ENCODE measurements around the gene EPHA5.

EPHA5 gene

DNA sequence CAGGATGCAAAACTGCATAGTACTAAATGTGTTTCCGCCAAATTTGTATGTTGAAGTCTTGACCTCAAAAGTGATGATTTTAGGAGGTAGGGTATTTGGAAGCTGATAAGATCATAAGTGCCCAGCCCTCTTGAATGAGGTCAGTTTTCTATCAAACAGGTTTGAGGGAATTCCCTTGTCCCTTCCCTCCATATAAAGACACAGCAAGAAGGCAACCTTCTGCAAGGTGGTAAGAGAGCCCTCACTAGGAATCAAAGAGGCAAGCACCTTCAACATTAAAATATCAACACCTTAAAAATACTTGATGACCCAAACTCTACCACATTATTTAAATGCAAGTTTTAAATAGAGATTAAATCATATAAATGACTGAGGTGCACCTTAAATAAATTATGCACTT, 288.6 kb downstream of the EPHA5 start:
- Histone ChIP-seq H3K36me3 (ENCODE audit: control insufficient read depth, insufficient read depth, low read length) (no peaks in the 10 kb centered on the region), H3K9ac (ENCODE audit: low read length) (no peak overlapping the region), H3K4me3 (ENCODE audit: low read depth, low read length) (no peak overlapping the region), H3K4me1 (ENCODE audit: control insufficient read depth, insufficient read depth, low read length) (no peaks in the 10 kb centered on the region), H3K27me3 (ENCODE audit: control insufficient read depth, insufficient read depth, low read length) (no peaks in the 10 kb centered on the region), H3K9me3 (ENCODE audit: control insufficient read depth, insufficient read depth, low read depth, low read length) (no peaks in the 10 kb centered on the region), H3K27ac (ENCODE audit: low read depth, low read length) (no peak overlapping the region)

DNA sequence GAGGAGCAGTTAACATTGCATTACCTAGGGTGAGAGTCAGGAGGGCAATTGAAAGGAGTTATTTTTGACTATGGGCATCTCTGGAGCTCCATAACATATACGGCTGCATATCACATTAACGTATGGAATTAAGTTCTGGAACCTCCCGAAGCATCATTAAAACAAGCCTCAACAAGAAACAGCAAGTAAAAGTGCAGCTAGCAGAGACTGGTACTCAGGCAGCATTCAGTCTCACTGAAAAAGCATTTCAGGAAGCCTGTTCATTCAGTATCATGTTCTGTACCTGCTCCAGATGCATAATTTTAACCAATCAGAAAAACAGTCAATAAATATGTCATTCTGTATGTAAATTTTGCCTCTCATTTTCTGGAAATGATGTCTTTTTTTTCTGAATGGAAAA, 299.6 kb downstream of the EPHA5 start:
- Histone ChIP-seq H3K27me3 (ENCODE audit: control insufficient read depth, insufficient read depth, low read length) (no peaks in the 10 kb centered on the region), H3K4me1 (ENCODE audit: control insufficient read depth, insufficient read depth, low read length) (no peaks in the 10 kb centered on the region), H3K36me3 (ENCODE audit: control insufficient read depth, insufficient read depth, low read length) (no peaks in the 10 kb centered on the region), H3K9ac (ENCODE audit: low read length) (no peak overlapping the region), H3K27ac (ENCODE audit: low read depth, low read length) (no peak overlapping the region), H3K9me3 (ENCODE audit: control insufficient read depth, insufficient read depth, low read depth, low read length) (no peaks in the 10 kb centered on the region), H3K4me3 (ENCODE audit: low read depth, low read length) (no peak overlapping the region)

DNA sequence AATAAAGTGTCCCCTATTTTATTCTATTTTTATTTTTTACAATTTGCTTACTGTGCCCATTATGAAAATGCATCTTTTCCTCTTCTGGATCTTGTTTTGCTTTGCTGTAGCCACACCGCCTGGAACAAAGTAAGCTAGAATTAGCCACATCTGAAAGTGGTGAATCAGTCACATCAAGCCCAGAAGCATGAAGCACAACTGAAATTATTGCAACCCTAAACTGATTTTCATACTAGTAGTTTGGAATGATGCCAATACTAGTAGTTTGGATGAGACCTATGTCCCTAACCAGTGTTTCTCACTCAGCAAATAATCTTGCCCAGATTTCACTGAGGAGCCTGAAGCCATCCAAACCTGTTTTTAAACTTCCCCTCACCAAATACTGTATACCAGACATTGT, 303.0 kb downstream of the EPHA5 start:
- Histone ChIP-seq H3K9me3 (ENCODE audit: control insufficient read depth, insufficient read depth, low read depth, low read length) (no peaks in the 10 kb centered on the region), H3K27ac (ENCODE audit: low read depth, low read length) (no peak overlapping the region), H3K4me1 (ENCODE audit: control insufficient read depth, insufficient read depth, low read length) (no peaks in the 10 kb centered on the region), H3K4me3 (ENCODE audit: low read depth, low read length) (no peak overlapping the region), H3K36me3 (ENCODE audit: control insufficient read depth, insufficient read depth, low read length) (no peaks in the 10 kb centered on the region), H3K27me3 (ENCODE audit: control insufficient read depth, insufficient read depth, low read length) (no peaks in the 10 kb centered on the region), H3K9ac (ENCODE audit: low read length) (no peak overlapping the region)

DNA sequence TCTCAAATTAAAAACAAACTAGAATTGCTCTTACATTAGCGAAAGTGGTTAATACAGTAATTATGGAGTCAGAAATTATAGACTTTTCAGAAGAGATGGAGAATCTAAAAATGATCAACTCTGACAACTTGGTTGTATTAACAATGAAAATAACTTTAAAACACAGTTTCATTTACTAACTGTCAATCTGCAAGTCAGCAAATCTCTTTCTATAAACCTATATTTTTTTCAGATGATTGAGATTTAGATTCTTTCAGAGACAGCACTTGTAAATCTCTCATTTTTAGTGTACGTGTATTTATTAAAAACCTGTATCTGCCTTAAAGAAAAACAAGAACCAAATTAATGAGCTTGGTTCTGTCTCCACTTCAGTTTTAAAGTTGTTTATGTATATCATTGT, 311.4 kb downstream of the EPHA5 start:
- Histone ChIP-seq H3K9ac (ENCODE audit: low read length) (no peak overlapping the region), H3K27ac (ENCODE audit: low read depth, low read length) (no peak overlapping the region), H3K9me3 (ENCODE audit: control insufficient read depth, insufficient read depth, low read depth, low read length) (no peaks in the 10 kb centered on the region), H3K4me3 (ENCODE audit: low read depth, low read length) (no peak overlapping the region), H3K4me1 (ENCODE audit: control insufficient read depth, insufficient read depth, low read length) (no peaks in the 10 kb centered on the region), H3K27me3 (ENCODE audit: control insufficient read depth, insufficient read depth, low read length) (no peaks in the 10 kb centered on the region), H3K36me3 (ENCODE audit: control insufficient read depth, insufficient read depth, low read length) (no peaks in the 10 kb centered on the region)

DNA sequence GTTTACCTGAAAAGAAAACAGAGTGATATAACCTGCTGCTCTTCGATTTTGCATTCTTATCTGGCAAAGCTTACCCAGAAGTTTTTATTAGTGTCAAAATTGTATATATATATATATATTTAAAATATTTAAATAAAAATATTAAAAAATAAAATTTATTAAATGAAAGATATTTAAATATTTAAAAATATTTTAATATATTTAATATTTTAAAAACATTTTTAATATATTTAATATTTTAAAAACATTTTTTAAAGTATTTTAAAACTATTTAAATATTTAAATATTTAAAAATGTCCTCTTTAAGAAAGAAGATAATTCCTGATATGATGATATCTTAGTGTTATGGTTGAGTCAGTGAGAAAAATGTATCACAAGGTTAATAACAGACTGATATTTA, 317.2 kb downstream of the EPHA5 start:
- Histone ChIP-seq H3K4me3 (ENCODE audit: low read depth, low read length) (no peak overlapping the region), H3K27ac (ENCODE audit: low read depth, low read length) (no peak overlapping the region), H3K36me3 (ENCODE audit: control insufficient read depth, insufficient read depth, low read length) (no peaks in the 10 kb centered on the region), H3K27me3 (ENCODE audit: control insufficient read depth, insufficient read depth, low read length) (no peaks in the 10 kb centered on the region), H3K4me1 (ENCODE audit: control insufficient read depth, insufficient read depth, low read length) (no peaks in the 10 kb centered on the region), H3K9ac (ENCODE audit: low read length) (no peak overlapping the region), H3K9me3 (ENCODE audit: control insufficient read depth, insufficient read depth, low read depth, low read length) (no peaks in the 10 kb centered on the region)

DNA sequence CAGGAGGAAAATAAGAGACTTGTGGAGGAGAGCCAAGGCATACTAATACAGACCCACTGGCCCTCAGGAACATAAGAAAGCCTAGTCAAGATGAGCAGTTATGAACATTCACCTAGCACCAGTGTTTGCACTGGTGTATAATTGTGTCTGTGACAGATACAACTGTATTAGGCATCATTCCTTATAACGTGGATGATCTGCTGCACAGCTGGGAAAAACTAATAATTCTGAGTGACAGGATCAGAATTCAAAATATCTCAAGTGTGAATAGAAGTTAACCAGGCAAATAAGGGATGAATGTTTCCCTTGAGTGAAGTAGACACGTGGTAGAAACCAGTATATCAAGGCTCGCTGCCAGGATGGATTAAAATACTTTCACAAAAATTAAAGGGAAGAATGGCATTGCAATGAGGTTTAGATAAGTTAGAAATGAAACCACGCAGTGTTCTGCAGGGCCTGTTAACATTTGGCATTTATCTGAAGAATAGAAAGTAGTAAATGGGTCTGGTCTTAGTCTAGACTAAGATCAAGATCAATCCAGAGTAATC, 325.9 kb downstream of the EPHA5 start:
- Histone ChIP-seq H3K9me3 (ENCODE audit: control insufficient read depth, insufficient read depth, low read depth, low read length) (no peaks in the 10 kb centered on the region), H3K27me3 (ENCODE audit: control insufficient read depth, insufficient read depth, low read length) (no peaks in the 10 kb centered on the region), H3K4me1 (ENCODE audit: control insufficient read depth, insufficient read depth, low read length) (no peaks in the 10 kb centered on the region), H3K36me3 (ENCODE audit: control insufficient read depth, insufficient read depth, low read length) (no peaks in the 10 kb centered on the region), H3K9ac (ENCODE audit: low read length) (no peak overlapping the region), H3K4me3 (ENCODE audit: low read depth, low read length) (no peak overlapping the region), H3K27ac (ENCODE audit: low read depth, low read length) (no peak overlapping the region)

DNA sequence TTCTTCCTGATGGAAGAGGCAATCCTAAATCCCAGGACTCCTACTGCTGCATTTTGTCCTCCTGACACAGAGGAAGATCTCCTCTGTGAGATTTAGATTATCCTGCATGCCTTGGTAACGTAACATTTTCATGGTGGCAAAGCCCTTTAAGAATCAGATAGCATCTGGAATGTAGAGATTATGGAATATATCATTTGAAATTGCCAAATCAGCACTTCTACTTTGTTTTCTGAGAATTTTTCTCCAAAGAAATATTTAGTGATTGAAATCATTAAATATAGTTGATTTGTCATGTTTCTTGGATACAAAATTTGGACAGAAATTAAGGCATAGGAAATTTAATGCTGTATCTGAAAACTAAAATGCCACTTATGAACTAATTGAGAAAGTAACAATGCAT, 326.9 kb downstream of the EPHA5 start:
- Histone ChIP-seq H3K27me3 (ENCODE audit: control insufficient read depth, insufficient read depth, low read length) (no peaks in the 10 kb centered on the region), H3K4me1 (ENCODE audit: control insufficient read depth, insufficient read depth, low read length) (no peaks in the 10 kb centered on the region), H3K27ac (ENCODE audit: low read depth, low read length) (no peak overlapping the region), H3K9ac (ENCODE audit: low read length) (no peak overlapping the region), H3K9me3 (ENCODE audit: control insufficient read depth, insufficient read depth, low read depth, low read length) (no peaks in the 10 kb centered on the region), H3K36me3 (ENCODE audit: control insufficient read depth, insufficient read depth, low read length) (no peaks in the 10 kb centered on the region), H3K4me3 (ENCODE audit: low read depth, low read length) (no peak overlapping the region)

DNA sequence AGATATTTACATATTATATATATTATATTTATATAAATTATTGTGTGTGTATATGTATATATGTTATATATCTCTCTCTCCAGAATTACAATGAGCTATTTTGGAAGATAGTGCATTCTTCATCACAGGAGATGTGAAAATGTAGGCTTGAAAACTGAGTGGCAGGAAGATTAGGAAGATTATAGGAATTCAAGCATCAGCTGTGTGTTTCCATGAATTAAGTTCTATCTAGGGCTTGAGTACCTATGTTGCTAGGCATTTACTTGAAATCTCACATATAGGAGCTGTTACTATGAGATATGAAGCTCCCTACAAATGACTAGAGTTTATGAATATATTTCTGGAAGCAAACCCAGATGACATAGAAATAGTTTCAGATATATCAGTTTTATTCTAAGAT, 328.7 kb downstream of the EPHA5 start:
- no peak overlapping the region for H3K9ac ChIP-seq (ENCODE audit: low read length)
- no peaks in the 10 kb centered on the region for H3K27me3 ChIP-seq (ENCODE audit: control insufficient read depth, insufficient read depth, low read length)
- no peak overlapping the region for H3K4me3 ChIP-seq (ENCODE audit: low read depth, low read length)
- no peaks in the 10 kb centered on the region for H3K4me1 ChIP-seq (ENCODE audit: control insufficient read depth, insufficient read depth, low read length)
- H3K36me3 ChIP-seq (ENCODE audit: control insufficient read depth, insufficient read depth, low read length): no peaks in the 10 kb centered on the region
- H3K27ac ChIP-seq (ENCODE audit: low read depth, low read length): no peak overlapping the region
- H3K9me3 ChIP-seq (ENCODE audit: control insufficient read depth, insufficient read depth, low read depth, low read length): no peaks in the 10 kb centered on the region

DNA sequence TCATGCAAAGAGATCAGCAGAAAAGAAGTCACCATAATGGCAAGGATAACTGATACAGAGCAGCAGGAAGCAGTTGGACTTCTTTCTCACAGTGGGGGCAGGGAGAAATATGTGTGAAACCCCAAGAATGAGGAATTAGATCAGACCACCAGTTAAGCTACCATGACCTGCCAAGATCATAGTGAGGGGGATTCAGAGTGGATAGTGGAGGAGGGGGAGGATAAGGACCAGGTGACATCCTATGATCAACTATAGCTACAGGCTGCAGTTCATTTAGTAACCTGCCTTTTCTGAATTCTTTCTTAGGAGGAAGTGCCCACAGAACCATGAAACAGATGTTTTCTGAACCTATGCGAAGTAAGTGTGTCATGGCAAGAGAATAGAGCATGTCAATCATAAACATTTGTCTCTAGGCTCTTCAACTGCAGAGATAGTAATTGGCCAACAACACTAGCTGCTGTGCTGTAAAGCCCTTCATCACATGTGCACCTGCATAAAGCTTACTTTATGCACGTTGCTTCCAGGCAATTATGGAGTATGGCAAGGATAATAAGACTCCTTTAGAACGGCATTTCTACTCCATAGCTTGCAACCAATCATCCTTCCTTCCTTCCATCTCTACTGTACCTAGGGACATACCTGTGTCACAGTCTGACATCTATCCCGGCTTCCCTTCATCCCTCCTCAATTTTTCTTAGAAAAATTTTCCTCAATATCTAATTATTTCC, 329.7 kb downstream of the EPHA5 start:
- Histone ChIP-seq H3K27ac (ENCODE audit: low read depth, low read length) (no peak overlapping the region), H3K9ac (ENCODE audit: low read length) (no peak overlapping the region), H3K27me3 (ENCODE audit: control insufficient read depth, insufficient read depth, low read length) (no peaks in the 10 kb centered on the region), H3K4me3 (ENCODE audit: low read depth, low read length) (no peak overlapping the region), H3K36me3 (ENCODE audit: control insufficient read depth, insufficient read depth, low read length) (no peaks in the 10 kb centered on the region), H3K9me3 (ENCODE audit: control insufficient read depth, insufficient read depth, low read depth, low read length) (no peaks in the 10 kb centered on the region), H3K4me1 (ENCODE audit: control insufficient read depth, insufficient read depth, low read length) (no peaks in the 10 kb centered on the region)

DNA sequence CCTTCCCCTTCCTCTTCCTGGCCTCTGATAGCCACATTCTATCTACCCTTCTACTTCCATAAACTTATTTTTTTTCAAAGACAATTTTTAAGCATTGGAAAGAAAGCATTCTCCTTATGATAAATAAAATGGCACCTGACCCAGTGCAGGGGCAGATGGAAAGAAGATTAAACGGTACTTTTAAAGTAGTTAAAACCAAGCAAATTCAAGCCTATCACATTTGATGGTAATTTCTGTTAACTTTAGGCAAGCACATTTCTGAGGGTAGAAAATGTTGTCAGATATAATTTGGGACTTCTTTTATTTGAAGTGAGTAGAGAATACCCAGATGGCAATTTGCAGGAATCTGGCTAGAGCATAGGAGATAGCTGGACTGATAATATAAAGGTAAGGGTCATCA, 332.9 kb downstream of the EPHA5 start:
- Histone ChIP-seq H3K27ac (ENCODE audit: low read depth, low read length) (no peak overlapping the region), H3K36me3 (ENCODE audit: control insufficient read depth, insufficient read depth, low read length) (no peaks in the 10 kb centered on the region), H3K4me3 (ENCODE audit: low read depth, low read length) (no peak overlapping the region), H3K9me3 (ENCODE audit: control insufficient read depth, insufficient read depth, low read depth, low read length) (no peaks in the 10 kb centered on the region), H3K4me1 (ENCODE audit: control insufficient read depth, insufficient read depth, low read length) (no peaks in the 10 kb centered on the region), H3K9ac (ENCODE audit: low read length) (no peak overlapping the region), H3K27me3 (ENCODE audit: control insufficient read depth, insufficient read depth, low read length) (no peaks in the 10 kb centered on the region)

DNA sequence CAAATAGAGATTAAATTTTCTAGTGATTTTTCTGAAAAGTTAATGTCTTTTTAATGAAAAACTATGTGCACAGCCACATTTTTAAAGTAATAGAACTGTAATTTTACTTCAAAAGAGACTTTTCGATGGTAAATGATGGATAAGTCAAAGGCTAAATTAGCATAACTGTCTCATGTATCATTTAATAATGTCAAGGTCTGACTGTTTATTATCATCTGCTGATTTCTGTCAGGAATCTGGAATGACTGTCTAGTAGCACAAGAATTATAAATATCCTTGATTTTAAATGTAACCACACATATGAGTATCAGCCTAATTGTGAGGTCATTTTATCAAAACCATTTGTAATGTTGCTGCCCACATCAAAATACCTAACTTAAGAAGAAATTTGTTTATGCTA, 333.8 kb downstream of the EPHA5 start:
- Histone ChIP-seq H3K36me3 (ENCODE audit: control insufficient read depth, insufficient read depth, low read length) (no peaks in the 10 kb centered on the region), H3K4me3 (ENCODE audit: low read depth, low read length) (no peak overlapping the region), H3K27me3 (ENCODE audit: control insufficient read depth, insufficient read depth, low read length) (no peaks in the 10 kb centered on the region), H3K9ac (ENCODE audit: low read length) (no peak overlapping the region), H3K4me1 (ENCODE audit: control insufficient read depth, insufficient read depth, low read length) (no peaks in the 10 kb centered on the region), H3K27ac (ENCODE audit: low read depth, low read length) (no peak overlapping the region), H3K9me3 (ENCODE audit: control insufficient read depth, insufficient read depth, low read depth, low read length) (no peaks in the 10 kb centered on the region)

All from HUES6 (cell line).